PFSK-1 (cell line): Measurements from ENCODE around the gene IMPA2.

Experiments
- FOXP2 ChIP-seq: optimal IDR thresholded peaks from 2 replicates; pipeline ENCODE3; 2011; ENCODE audit warnings: borderline replicate concordance, control low read depth, inconsistent platforms; ENCODE audit not compliant: insufficient read depth; ENCODE audit errors: extremely low read length, extremely low read depth
- POLR2AphosphoS5 ChIP-seq: IDR thresholded peaks from 2 replicates; pipeline ENCODE4 v1.6.1; 2012; ENCODE audit warnings: low read depth, mild to moderate bottlenecking, control low read depth, low read length, moderate library complexity
- REST ChIP-seq, 2 experiments: IDR thresholded peaks; 2 replicates each; pipeline versions ENCODE4 v1.6.1 to v1.8.0; 2011 to 2012; ENCODE audit warnings: low read depth in 2 of 2, low read length in 2 of 2, control low read depth in 1 of 2, inconsistent platforms in 1 of 2, mild to moderate bottlenecking in 1 of 2, moderate library complexity in 1 of 2; ENCODE audit not compliant: insufficient read depth in 1 of 2
- SIN3A ChIP-seq: IDR thresholded peaks from 2 replicates; pipeline ENCODE4 v1.6.1; 2012; ENCODE audit warnings: mild to moderate bottlenecking, low read length, moderate library complexity, borderline replicate concordance; ENCODE audit not compliant: insufficient read depth
- TAF1 ChIP-seq: IDR thresholded peaks from 2 replicates; pipeline ENCODE4 v1.6.1; 2012; ENCODE audit warnings: low read length, control low read depth, borderline replicate concordance; ENCODE audit not compliant: insufficient read depth

Gene IMPA2

GRCh38 chr18:12001421-12001820, 20.1 kb downstream of the IMPA2 start:
- TF ChIP-seq FOXP2 (no peak), SIN3A (no peak), TAF1 (no peak), POLR2AphosphoS5 (no peak), REST (IDR thresholded peaks at IDR 0.05; ENCODE audit: insufficient read depth in 1 of 2, low read depth in 2 of 2, low read length in 2 of 2) (no peak)

- no peak for TF ChIP-seq SIN3A
- no peak for TF ChIP-seq REST (IDR thresholded peaks at IDR 0.05; ENCODE audit: insufficient read depth in 1 of 2, low read depth in 2 of 2, low read length in 2 of 2)
- no peak for TF ChIP-seq TAF1
- no peak for TF ChIP-seq FOXP2
- TF ChIP-seq POLR2AphosphoS5: no peak
Measured at GRCh38 chr18:12003894-12004293, 22.6 kb downstream of the IMPA2 start.

GRCh38 chr18:12005538-12006487, 24.5 kb downstream of the IMPA2 start:
- TF ChIP-seq FOXP2 (no peak), TAF1 (no peak)

GRCh38 chr18:12006488-12006840, 25.2 kb downstream of the IMPA2 start:
- TF ChIP-seq TAF1 (no peak), SIN3A (no peak), POLR2AphosphoS5 (no peak), FOXP2 (no peak), REST (IDR thresholded peaks at IDR 0.05; ENCODE audit: insufficient read depth in 1 of 2, low read depth in 2 of 2, low read length in 2 of 2) (no peak)

- TF ChIP-seq REST (IDR thresholded peaks at IDR 0.05; ENCODE audit: insufficient read depth in 1 of 2, low read depth in 2 of 2, low read length in 2 of 2) (no peak), SIN3A (no peak), POLR2AphosphoS5 (no peak), TAF1 (no peak), FOXP2 (no peak)
Measured at GRCh38 chr18:12007063-12007462, 25.8 kb downstream of the IMPA2 start.
